DND-41 (cell line): ENCODE results near the gene MUC16.

Source experiments
- ATAC-seq: fragments of 200-7000 bp; cut with Tn5 transposase; 3 replicates; pipeline ENCODE4 v1.9.1; 2021; ENCODE audit warnings: low read depth; ENCODE audit not compliant: insufficient read depth
- DNase-seq: peaks from one replicate; pipeline ENCODE4 v3.0.0-alpha.2; 2020
- H2AFZ ChIP-seq: 2 replicates; pipeline ENCODE4 v1.6.0; 2012; ENCODE audit warnings: low read depth, low read length
- H3K27ac ChIP-seq: 2 replicates; pipeline ENCODE4 v1.5.1; 2012; ENCODE audit warnings: low read length, inconsistent platforms
- H3K27me3 ChIP-seq: fragments of 200-600 bp; sonication (generic); 2 replicates; pipeline ENCODE4 v1.6.0; 2012; ENCODE audit warnings: low read length, mild to moderate bottlenecking, inconsistent platforms; ENCODE audit not compliant: insufficient read depth, poor library complexity
- H3K36me3 ChIP-seq: 2 replicates; pipeline ENCODE4 v1.5.1; 2012; ENCODE audit warnings: low read length, inconsistent platforms; ENCODE audit not compliant: insufficient read depth
- H3K4me1 ChIP-seq: 2 replicates; pipeline ENCODE4 v1.5.1; 2012; ENCODE audit warnings: mild to moderate bottlenecking, low read length; ENCODE audit not compliant: insufficient read depth
- H3K4me2 ChIP-seq: 2 replicates; pipeline ENCODE4 v1.6.0; 2012; ENCODE audit warnings: mild to moderate bottlenecking, moderate library complexity, low read length, inconsistent platforms; ENCODE audit not compliant: insufficient read depth
- H3K4me3 ChIP-seq, 2 experiments: fragments of 200-600 bp in 1 of 2; shearing (Covaris generic) in 1 of 2; 2 replicates each; pipeline ENCODE4 v1.5.1; 2012 to 2016; ENCODE audit warnings: inconsistent platforms in 2 of 2, low read length in 2 of 2, mild to moderate bottlenecking in 2 of 2, low read depth in 1 of 2, moderate library complexity in 1 of 2
- H3K79me2 ChIP-seq: 2 replicates; pipeline ENCODE4 v1.6.0; 2012; ENCODE audit warnings: low read length, inconsistent platforms; ENCODE audit not compliant: insufficient read depth
- H3K9ac ChIP-seq: 2 replicates; pipeline ENCODE4 v1.6.0; 2012; ENCODE audit warnings: low read depth, mild to moderate bottlenecking, inconsistent platforms, low read length, moderate library complexity
- H3K9me3 ChIP-seq: 2 replicates; pipeline ENCODE4 v1.5.1; 2012; ENCODE audit warnings: low read length, moderate library complexity, mild to moderate bottlenecking, inconsistent platforms; ENCODE audit not compliant: insufficient read depth, severe bottlenecking
- H4K20me1 ChIP-seq: 2 replicates; pipeline ENCODE4 v1.6.0; 2012; ENCODE audit warnings: low read length; ENCODE audit not compliant: insufficient read depth
- EZH2 ChIP-seq: IDR thresholded peaks from 3 replicates; pipeline ENCODE4 v1.6.1; 2012; ENCODE audit warnings: borderline replicate concordance, low read depth, mild to moderate bottlenecking, moderate library complexity, low read length, inconsistent platforms; ENCODE audit not compliant: severe bottlenecking
- TF ChIP-seq, protein P1 (sequence below): IDR thresholded peaks from 2 replicates; pipeline ENCODE4 v1.5.1; 2012; ENCODE audit warnings: borderline replicate concordance, low read length, moderate library complexity, mild to moderate bottlenecking; ENCODE audit not compliant: poor library complexity, severe bottlenecking; ENCODE audit errors: extremely low read depth

Gene MUC16

DNA sequence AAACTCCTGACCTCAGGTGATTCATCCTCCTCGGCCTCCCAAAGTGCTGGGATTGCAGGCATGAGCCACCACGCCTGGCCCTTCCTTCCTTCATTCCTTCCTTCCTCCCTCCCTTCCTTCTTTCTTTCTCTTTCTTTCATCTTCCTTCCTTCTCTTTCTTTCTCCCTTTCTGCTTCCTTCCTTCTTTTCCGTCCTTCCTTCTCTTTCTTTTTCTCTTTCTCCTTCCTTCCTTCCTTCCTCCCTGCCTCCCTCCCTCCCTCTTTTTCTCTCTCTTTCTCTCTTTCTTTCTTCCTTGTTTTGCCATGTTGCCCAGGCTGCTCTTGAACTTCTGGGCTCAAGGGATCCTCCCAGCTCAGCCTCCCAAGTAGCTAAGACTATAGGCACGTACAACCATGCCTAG is 36.5 kb upstream of the MUC16 start:
- DNase-seq: no peak
- Histone ChIP-seq H4K20me1 (no peaks in the 10 kb centered on the region), H3K4me1 (no peaks in the 10 kb centered on the region), H3K79me2 (no peaks in the 10 kb centered on the region), H2AFZ (no peak overlapping the region), H3K9ac (no peak overlapping the region), H3K9me3 (no peaks in the 10 kb centered on the region), H3K4me2 (no peak overlapping the region), H3K4me3 (no peak overlapping the region), H3K27me3 (no peaks in the 10 kb centered on the region), H3K27ac (no peak overlapping the region), H3K36me3 (no peaks in the 10 kb centered on the region)
- TF ChIP-seq, protein P1, sequence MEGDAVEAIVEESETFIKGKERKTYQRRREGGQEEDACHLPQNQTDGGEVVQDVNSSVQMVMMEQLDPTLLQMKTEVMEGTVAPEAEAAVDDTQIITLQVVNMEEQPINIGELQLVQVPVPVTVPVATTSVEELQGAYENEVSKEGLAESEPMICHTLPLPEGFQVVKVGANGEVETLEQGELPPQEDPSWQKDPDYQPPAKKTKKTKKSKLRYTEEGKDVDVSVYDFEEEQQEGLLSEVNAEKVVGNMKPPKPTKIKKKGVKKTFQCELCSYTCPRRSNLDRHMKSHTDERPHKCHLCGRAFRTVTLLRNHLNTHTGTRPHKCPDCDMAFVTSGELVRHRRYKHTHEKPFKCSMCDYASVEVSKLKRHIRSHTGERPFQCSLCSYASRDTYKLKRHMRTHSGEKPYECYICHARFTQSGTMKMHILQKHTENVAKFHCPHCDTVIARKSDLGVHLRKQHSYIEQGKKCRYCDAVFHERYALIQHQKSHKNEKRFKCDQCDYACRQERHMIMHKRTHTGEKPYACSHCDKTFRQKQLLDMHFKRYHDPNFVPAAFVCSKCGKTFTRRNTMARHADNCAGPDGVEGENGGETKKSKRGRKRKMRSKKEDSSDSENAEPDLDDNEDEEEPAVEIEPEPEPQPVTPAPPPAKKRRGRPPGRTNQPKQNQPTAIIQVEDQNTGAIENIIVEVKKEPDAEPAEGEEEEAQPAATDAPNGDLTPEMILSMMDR: no peak
- TF ChIP-seq EZH2: no peak
- ATAC-seq: no peak

DNA sequence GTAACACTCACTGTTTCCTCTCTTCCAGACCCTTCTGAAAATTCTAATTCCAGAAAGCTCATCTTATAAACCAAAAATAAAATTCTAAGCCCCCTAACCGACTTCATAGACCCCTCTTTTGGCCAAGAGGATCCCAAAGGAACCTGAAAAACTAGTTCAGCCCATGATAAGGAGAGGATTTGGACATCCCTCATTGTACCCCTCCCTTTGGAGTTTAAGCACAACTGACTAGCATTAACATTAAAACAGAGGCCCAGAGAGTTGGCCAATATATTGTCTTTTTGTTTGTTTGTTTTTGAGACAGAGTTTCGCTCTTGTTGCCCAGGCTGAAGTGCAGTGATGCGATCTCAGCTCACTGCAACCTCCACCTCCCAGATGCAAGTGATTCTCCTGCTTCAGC is 34.2 kb upstream of the MUC16 start:
- ATAC-seq (no peak), DNase-seq (no peak)
- H3K4me2 ChIP-seq: no peak overlapping the region
- TF ChIP-seq, protein P1: no peak
- no peak for TF ChIP-seq EZH2
- H2AFZ ChIP-seq: no peak overlapping the region
- H4K20me1 ChIP-seq: no peaks in the 10 kb centered on the region
- H3K27me3 ChIP-seq: no peaks in the 10 kb centered on the region
- H3K27ac ChIP-seq: no peak overlapping the region
- no peak overlapping the region for H3K4me3 ChIP-seq
- H3K4me1 ChIP-seq: no peaks in the 10 kb centered on the region
- no peaks in the 10 kb centered on the region for H3K36me3 ChIP-seq
- no peak overlapping the region for H3K9ac ChIP-seq
- H3K79me2 ChIP-seq: no peaks in the 10 kb centered on the region
- H3K9me3 ChIP-seq: no peaks in the 10 kb centered on the region

DNA sequence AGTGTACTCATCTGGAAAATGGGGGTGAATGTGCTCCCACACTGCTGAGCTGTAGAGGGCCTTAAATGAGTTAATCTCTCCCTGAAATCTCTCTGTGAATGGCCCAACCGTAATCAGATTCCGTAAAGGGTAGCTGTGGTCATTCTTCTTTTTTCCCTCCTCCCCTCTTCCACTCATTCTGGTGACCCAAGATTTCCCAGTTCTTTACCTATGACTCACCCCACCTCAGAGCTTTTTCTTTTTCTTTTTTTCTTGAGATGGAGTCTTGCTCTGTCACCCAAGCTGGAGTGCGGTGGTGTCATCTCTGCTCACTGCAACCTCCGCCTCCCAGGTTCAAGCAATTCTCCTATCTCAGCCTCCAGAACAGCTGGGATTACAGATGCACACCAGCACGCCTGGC is 33.3 kb upstream of the MUC16 start:
- Histone ChIP-seq H3K4me3 (no peak overlapping the region), H3K27me3 (no peaks in the 10 kb centered on the region), H2AFZ (no peak overlapping the region), H3K79me2 (no peaks in the 10 kb centered on the region), H3K4me1 (no peaks in the 10 kb centered on the region), H3K27ac (no peak overlapping the region), H3K9ac (no peak overlapping the region), H4K20me1 (no peaks in the 10 kb centered on the region), H3K9me3 (no peaks in the 10 kb centered on the region), H3K36me3 (no peaks in the 10 kb centered on the region), H3K4me2 (no peak overlapping the region)
- ATAC-seq (no peak), DNase-seq (no peak)
- TF ChIP-seq, protein P1: no peak
- no peak for TF ChIP-seq EZH2

DNA sequence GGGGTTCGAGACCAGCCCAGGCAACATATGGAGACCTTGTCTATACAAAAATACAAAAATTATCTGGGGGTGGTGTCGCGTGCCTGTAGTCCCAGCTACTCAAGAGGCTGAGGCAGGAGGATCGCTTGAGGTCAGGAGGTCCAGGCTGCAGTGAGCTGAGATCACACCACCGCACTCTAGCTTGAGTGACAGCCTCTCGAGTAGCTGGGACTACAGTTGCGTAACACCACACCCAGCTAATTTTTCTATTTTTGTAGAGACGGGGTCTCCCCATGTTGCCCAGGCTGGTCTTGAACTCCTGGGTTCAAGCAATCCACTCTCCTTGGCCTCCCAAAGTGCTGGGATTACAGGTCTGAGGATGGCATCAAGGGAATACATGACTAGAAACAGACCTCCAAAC is 30.8 kb upstream of the MUC16 start:
- no peak for TF ChIP-seq EZH2
- TF ChIP-seq, protein P1: no peak
- H3K79me2 ChIP-seq: no peaks in the 10 kb centered on the region
- no peaks in the 10 kb centered on the region for H3K4me1 ChIP-seq
- no peak for DNase-seq
- H3K9me3 ChIP-seq: no peaks in the 10 kb centered on the region
- no peak overlapping the region for H3K4me3 ChIP-seq
- H3K27ac ChIP-seq: no peak overlapping the region
- no peak for ATAC-seq
- H3K4me2 ChIP-seq: no peak overlapping the region
- H3K9ac ChIP-seq: no peak overlapping the region
- no peaks in the 10 kb centered on the region for H3K36me3 ChIP-seq
- H2AFZ ChIP-seq: no peak overlapping the region
- no peaks in the 10 kb centered on the region for H3K27me3 ChIP-seq
- no peaks in the 10 kb centered on the region for H4K20me1 ChIP-seq
